ENCODE measurements around the gene SPOP. TPM values are rescaled to one million over a fixed set of nuclear protein-coding genes. Genes with fewer than 3 reads are reported as not detected.

Gene SPOP
- total RNA-seq, 1 experiment from 2014 or later = 53.4 TPM

GRCh38 chr17:49595980-49596379 lies 81.9 kb downstream of the SPOP start:
- intact Hi-C loops (cut with micrococcal nuclease; ENCODE audit: unreplicated experiment) = no loop called here
- ChIA-PET CTCF (no interaction called here), POLR2A (ENCODE audit: low non-redundant PET) (no interaction called here)
- Histone ChIP-seq H3K4me1 (ENCODE audit: insufficient read depth, low read length, poor library complexity, severe bottlenecking) (no peaks in the 10 kb centered on the region), H3K27ac (ENCODE audit: low read depth, low read length, poor library complexity, severe bottlenecking) (no peak overlapping the region), H3K36me3 (ENCODE audit: insufficient read depth, low read length, poor library complexity, severe bottlenecking) (peaks cover 10% of the 10 kb centered on the region), H3K4me3 (ENCODE audit: low read depth, low read length, poor library complexity, severe bottlenecking) (no peak overlapping the region), H3K9me3 (ENCODE audit: low read depth, low read length, poor library complexity, severe bottlenecking) (no peaks in the 10 kb centered on the region), H3K27me3 (replicated peaks; ENCODE audit: insufficient read depth, low read depth, low read length, poor library complexity) (no peaks in the 10 kb centered on the region)
- no peak for TF ChIP-seq EZH2 (IDR thresholded peaks at IDR 0.05; ENCODE audit: borderline replicate concordance, low read depth, low read length, poor library complexity, severe bottlenecking)
- TF ChIP-seq, protein P1, sequence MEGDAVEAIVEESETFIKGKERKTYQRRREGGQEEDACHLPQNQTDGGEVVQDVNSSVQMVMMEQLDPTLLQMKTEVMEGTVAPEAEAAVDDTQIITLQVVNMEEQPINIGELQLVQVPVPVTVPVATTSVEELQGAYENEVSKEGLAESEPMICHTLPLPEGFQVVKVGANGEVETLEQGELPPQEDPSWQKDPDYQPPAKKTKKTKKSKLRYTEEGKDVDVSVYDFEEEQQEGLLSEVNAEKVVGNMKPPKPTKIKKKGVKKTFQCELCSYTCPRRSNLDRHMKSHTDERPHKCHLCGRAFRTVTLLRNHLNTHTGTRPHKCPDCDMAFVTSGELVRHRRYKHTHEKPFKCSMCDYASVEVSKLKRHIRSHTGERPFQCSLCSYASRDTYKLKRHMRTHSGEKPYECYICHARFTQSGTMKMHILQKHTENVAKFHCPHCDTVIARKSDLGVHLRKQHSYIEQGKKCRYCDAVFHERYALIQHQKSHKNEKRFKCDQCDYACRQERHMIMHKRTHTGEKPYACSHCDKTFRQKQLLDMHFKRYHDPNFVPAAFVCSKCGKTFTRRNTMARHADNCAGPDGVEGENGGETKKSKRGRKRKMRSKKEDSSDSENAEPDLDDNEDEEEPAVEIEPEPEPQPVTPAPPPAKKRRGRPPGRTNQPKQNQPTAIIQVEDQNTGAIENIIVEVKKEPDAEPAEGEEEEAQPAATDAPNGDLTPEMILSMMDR (conservative IDR thresholded peaks at IDR 0.05; ENCODE audit: low read depth, low read length) = no peak
- no TSS peak for BruUV-seq (replicated peaks)
- DNase-seq (ENCODE audit: low spot score) = no peak

DNA sequence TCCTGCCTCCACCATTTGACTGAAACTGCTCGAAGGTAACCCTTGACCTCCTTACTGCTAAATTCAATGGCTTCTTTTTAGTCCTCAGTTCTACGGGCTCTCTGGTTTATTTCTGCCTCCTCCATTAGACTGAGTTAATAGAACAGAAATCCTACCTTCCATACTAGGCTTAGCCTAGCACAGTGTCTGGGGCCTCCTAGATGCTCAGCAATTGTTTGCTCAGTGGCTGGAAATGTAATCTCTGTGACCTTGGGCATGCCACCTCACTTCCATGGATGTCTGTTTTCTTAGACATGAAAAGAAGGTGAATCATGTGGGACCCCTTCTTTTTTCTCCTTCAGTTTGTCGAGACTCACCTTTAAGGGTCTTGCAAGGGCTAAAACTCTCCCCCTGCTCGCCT lies 82.6 kb downstream of the SPOP start:
- ChIA-PET CTCF (no interaction called here), POLR2A (ENCODE audit: low non-redundant PET) (no interaction called here)
- no peak for DNase-seq (ENCODE audit: low spot score)
- H3K4me3 ChIP-seq (ENCODE audit: low read depth, low read length, poor library complexity, severe bottlenecking) = no peak overlapping the region
- H3K36me3 ChIP-seq (ENCODE audit: insufficient read depth, low read length, poor library complexity, severe bottlenecking) = peaks cover 10% of the 10 kb centered on the region
- TF ChIP-seq, protein P1 (conservative IDR thresholded peaks at IDR 0.05; ENCODE audit: low read depth, low read length) = no peak
- TF ChIP-seq EZH2 (IDR thresholded peaks at IDR 0.05; ENCODE audit: borderline replicate concordance, low read depth, low read length, poor library complexity, severe bottlenecking) = no peak
- no peaks in the 10 kb centered on the region for H3K4me1 ChIP-seq (ENCODE audit: insufficient read depth, low read length, poor library complexity, severe bottlenecking)
- H3K9me3 ChIP-seq (ENCODE audit: low read depth, low read length, poor library complexity, severe bottlenecking) = no peaks in the 10 kb centered on the region
- intact Hi-C loops (cut with micrococcal nuclease; ENCODE audit: unreplicated experiment) = no loop called here
- H3K27me3 ChIP-seq (replicated peaks; ENCODE audit: insufficient read depth, low read depth, low read length, poor library complexity) = no peaks in the 10 kb centered on the region
- H3K27ac ChIP-seq (ENCODE audit: low read depth, low read length, poor library complexity, severe bottlenecking) = no peak overlapping the region
- BruUV-seq (replicated peaks) = no TSS peak

- intact Hi-C loops (cut with micrococcal nuclease; ENCODE audit: unreplicated experiment) = no loop called here
- ChIA-PET POLR2A (ENCODE audit: low non-redundant PET) (no interaction called here), CTCF (no interaction called here)
- TF ChIP-seq, protein P1 (conservative IDR thresholded peaks at IDR 0.05; ENCODE audit: low read depth, low read length) = no peak
- no peak for TF ChIP-seq EZH2 (IDR thresholded peaks at IDR 0.05; ENCODE audit: borderline replicate concordance, low read depth, low read length, poor library complexity, severe bottlenecking)
- Histone ChIP-seq H3K27me3 (replicated peaks; ENCODE audit: insufficient read depth, low read depth, low read length, poor library complexity) (no peaks in the 10 kb centered on the region), H3K4me3 (ENCODE audit: low read depth, low read length, poor library complexity, severe bottlenecking) (no peak overlapping the region), H3K4me1 (ENCODE audit: insufficient read depth, low read length, poor library complexity, severe bottlenecking) (no peaks in the 10 kb centered on the region), H3K9me3 (ENCODE audit: low read depth, low read length, poor library complexity, severe bottlenecking) (no peaks in the 10 kb centered on the region), H3K36me3 (ENCODE audit: insufficient read depth, low read length, poor library complexity, severe bottlenecking) (no peaks in the 10 kb centered on the region), H3K27ac (ENCODE audit: low read depth, low read length, poor library complexity, severe bottlenecking) (no peak overlapping the region)
- DNase-seq (ENCODE audit: low spot score) = no peak
- BruUV-seq (replicated peaks) = no TSS peak
Measured at GRCh38 chr17:49592263-49592662, 85.6 kb downstream of the SPOP start.

All from A673 (cell line).